DND-41 (cell line): ENCODE measurements around the gene GPC3.

Source experiments
- ATAC-seq: fragments of 200-7000 bp; cut with Tn5 transposase; 3 replicates; pipeline ENCODE4 v1.9.1; 2021; ENCODE audit warnings: low read depth; ENCODE audit not compliant: insufficient read depth
- DNase-seq: peaks from one replicate; pipeline ENCODE4 v3.0.0-alpha.2; 2020
- H2AFZ ChIP-seq: 2 replicates; pipeline ENCODE4 v1.6.0; 2012; ENCODE audit warnings: low read depth, low read length
- H3K27ac ChIP-seq: 2 replicates; pipeline ENCODE4 v1.5.1; 2012; ENCODE audit warnings: low read length, inconsistent platforms
- H3K27me3 ChIP-seq: fragments of 200-600 bp; sonication (generic); 2 replicates; pipeline ENCODE4 v1.6.0; 2012; ENCODE audit warnings: low read length, mild to moderate bottlenecking, inconsistent platforms; ENCODE audit not compliant: insufficient read depth, poor library complexity
- H3K36me3 ChIP-seq: 2 replicates; pipeline ENCODE4 v1.5.1; 2012; ENCODE audit warnings: low read length, inconsistent platforms; ENCODE audit not compliant: insufficient read depth
- H3K4me1 ChIP-seq: 2 replicates; pipeline ENCODE4 v1.5.1; 2012; ENCODE audit warnings: mild to moderate bottlenecking, low read length; ENCODE audit not compliant: insufficient read depth
- H3K4me2 ChIP-seq: 2 replicates; pipeline ENCODE4 v1.6.0; 2012; ENCODE audit warnings: mild to moderate bottlenecking, moderate library complexity, low read length, inconsistent platforms; ENCODE audit not compliant: insufficient read depth
- H3K4me3 ChIP-seq, 2 experiments: fragments of 200-600 bp in 1 of 2; shearing (Covaris generic) in 1 of 2; 2 replicates each; pipeline ENCODE4 v1.5.1; 2012 to 2016; ENCODE audit warnings: inconsistent platforms in 2 of 2, low read length in 2 of 2, mild to moderate bottlenecking in 2 of 2, low read depth in 1 of 2, moderate library complexity in 1 of 2
- H3K79me2 ChIP-seq: 2 replicates; pipeline ENCODE4 v1.6.0; 2012; ENCODE audit warnings: low read length, inconsistent platforms; ENCODE audit not compliant: insufficient read depth
- H3K9ac ChIP-seq: 2 replicates; pipeline ENCODE4 v1.6.0; 2012; ENCODE audit warnings: low read depth, mild to moderate bottlenecking, inconsistent platforms, low read length, moderate library complexity
- H3K9me3 ChIP-seq: 2 replicates; pipeline ENCODE4 v1.5.1; 2012; ENCODE audit warnings: low read length, moderate library complexity, mild to moderate bottlenecking, inconsistent platforms; ENCODE audit not compliant: insufficient read depth, severe bottlenecking
- H4K20me1 ChIP-seq: 2 replicates; pipeline ENCODE4 v1.6.0; 2012; ENCODE audit warnings: low read length; ENCODE audit not compliant: insufficient read depth
- CTCF ChIP-seq: IDR thresholded peaks from 2 replicates; pipeline ENCODE4 v1.5.1; 2012; ENCODE audit warnings: borderline replicate concordance, low read length, moderate library complexity, mild to moderate bottlenecking; ENCODE audit not compliant: poor library complexity, severe bottlenecking; ENCODE audit errors: extremely low read depth
- EZH2 ChIP-seq: IDR thresholded peaks from 3 replicates; pipeline ENCODE4 v1.6.1; 2012; ENCODE audit warnings: borderline replicate concordance, low read depth, mild to moderate bottlenecking, moderate library complexity, low read length, inconsistent platforms; ENCODE audit not compliant: severe bottlenecking

GPC3 gene

GRCh38 chrX:134013524-134013923, 28.1 kb upstream of the GPC3 start:
- Histone ChIP-seq H3K79me2 (no peaks in the 10 kb centered on the region), H3K4me2 (no peak overlapping the region), H2AFZ (no peak overlapping the region), H3K27ac (no peak overlapping the region), H3K9me3 (no peaks in the 10 kb centered on the region), H3K9ac (no peak overlapping the region), H3K4me1 (no peaks in the 10 kb centered on the region), H3K4me3 (no peak overlapping the region), H3K27me3 (no peaks in the 10 kb centered on the region), H3K36me3 (no peaks in the 10 kb centered on the region), H4K20me1 (no peaks in the 10 kb centered on the region)
- DNase-seq (no peak), ATAC-seq (no peak)
- TF ChIP-seq EZH2 (no peak), CTCF (no peak)

GRCh38 chrX:134013092-134013497, 27.7 kb upstream of the GPC3 start:
- no peaks in the 10 kb centered on the region for H3K27me3 ChIP-seq
- DNase-seq (no peak), ATAC-seq (no peak)
- no peaks in the 10 kb centered on the region for H3K79me2 ChIP-seq
- TF ChIP-seq CTCF (no peak), EZH2 (no peak)
- no peak overlapping the region for H3K27ac ChIP-seq
- no peak overlapping the region for H3K4me2 ChIP-seq
- no peaks in the 10 kb centered on the region for H3K9me3 ChIP-seq
- H3K4me1 ChIP-seq: no peaks in the 10 kb centered on the region
- H3K9ac ChIP-seq: no peak overlapping the region
- H2AFZ ChIP-seq: no peak overlapping the region
- H3K4me3 ChIP-seq: no peak overlapping the region
- H3K36me3 ChIP-seq: no peaks in the 10 kb centered on the region
- H4K20me1 ChIP-seq: no peaks in the 10 kb centered on the region

GRCh38 chrX:134010690-134011089, 25.3 kb upstream of the GPC3 start:
- Histone ChIP-seq H3K4me2 (no peak overlapping the region), H3K9ac (no peak overlapping the region), H3K9me3 (no peaks in the 10 kb centered on the region), H3K36me3 (no peaks in the 10 kb centered on the region), H3K4me3 (no peak overlapping the region), H3K27me3 (no peaks in the 10 kb centered on the region), H3K27ac (no peak overlapping the region), H3K4me1 (no peaks in the 10 kb centered on the region), H3K79me2 (no peaks in the 10 kb centered on the region), H2AFZ (no peak overlapping the region), H4K20me1 (no peaks in the 10 kb centered on the region)
- DNase-seq (no peak), ATAC-seq (no peak)
- TF ChIP-seq EZH2: no peak

GRCh38 chrX:134007716-134008115, 22.3 kb upstream of the GPC3 start:
- Histone ChIP-seq H3K4me1 (no peaks in the 10 kb centered on the region), H2AFZ (no peak overlapping the region), H3K27me3 (no peaks in the 10 kb centered on the region), H3K79me2 (no peaks in the 10 kb centered on the region), H3K9ac (no peak overlapping the region), H3K4me2 (no peak overlapping the region), H3K27ac (no peak overlapping the region), H3K9me3 (no peaks in the 10 kb centered on the region), H4K20me1 (no peaks in the 10 kb centered on the region), H3K4me3 (no peak overlapping the region), H3K36me3 (no peaks in the 10 kb centered on the region)
- DNase-seq: no peak
- ATAC-seq: no peak
- TF ChIP-seq CTCF: no peak
- no peak for TF ChIP-seq EZH2
